Hepatocyte (in vitro differentiated cells): ENCODE measurements around the gene KRTAP19-4. TPM values are rescaled to one million over a fixed set of nuclear protein-coding genes. Genes with fewer than 3 reads are reported as not detected.

Source experiments
- DNase-seq: peaks from one replicate; pipeline ENCODE4 v3.0.0-alpha.2; 2016; ENCODE audit warnings: low spot score
- H2AFZ ChIP-seq: fragments of 200-600 bp; sonication (generic); 2 replicates; pipeline ENCODE4 v1.6.0; 2016; ENCODE audit warnings: antibody characterized with exemption, mild to moderate bottlenecking
- H3K27ac ChIP-seq: fragments of 200-600 bp; sonication (generic); 2 replicates; pipeline ENCODE4 v1.5.1; 2016; ENCODE audit warnings: mild to moderate bottlenecking
- H3K27me3 ChIP-seq: fragments of 200-600 bp; sonication (generic); 2 replicates; pipeline ENCODE4 v1.6.1; 2016
- H3K36me3 ChIP-seq: fragments of 200-600 bp; sonication (generic); replicated peaks from 2 replicates; pipeline ENCODE4 v1.5.1; 2016; ENCODE audit warnings: low read depth; ENCODE audit not compliant: insufficient read depth
- H3K4me1 ChIP-seq: fragments of 200-600 bp; sonication (generic); 2 replicates; pipeline ENCODE4 v1.5.1; 2016; ENCODE audit warnings: mild to moderate bottlenecking, moderate library complexity; ENCODE audit not compliant: insufficient read depth
- H3K4me2 ChIP-seq: fragments of 200-600 bp; sonication (generic); 2 replicates; pipeline ENCODE4 v1.6.0; 2016
- H3K4me3 ChIP-seq: fragments of 200-600 bp; sonication (generic); 2 replicates; pipeline ENCODE4 v1.5.1; 2016; ENCODE audit warnings: mild to moderate bottlenecking
- H3K79me2 ChIP-seq: fragments of 200-600 bp; sonication (generic); 2 replicates; pipeline ENCODE4 v1.6.0; 2017; ENCODE audit warnings: mild to moderate bottlenecking
- H3K9me2 ChIP-seq: fragments of 200-600 bp; sonication (generic); replicated peaks from 2 replicates; pipeline ENCODE4 v1.6.0; 2017; ENCODE audit warnings: mild to moderate bottlenecking; ENCODE audit not compliant: insufficient read depth
- H3K9me3 ChIP-seq: fragments of 200-600 bp; sonication (generic); 2 replicates; pipeline ENCODE4 v1.5.1; 2016; ENCODE audit warnings: low read depth, mild to moderate bottlenecking
- H4K20me1 ChIP-seq: fragments of 200-600 bp; sonication (generic); 2 replicates; pipeline ENCODE4 v1.6.0; 2016; ENCODE audit warnings: mild to moderate bottlenecking; ENCODE audit not compliant: insufficient read depth, poor library complexity, severe bottlenecking
- CTCF ChIP-seq: fragments of 200-600 bp; sonication (generic); IDR thresholded peaks from 2 replicates; pipeline ENCODE4 v1.5.1; 2016; ENCODE audit warnings: antibody characterized with exemption, mild to moderate bottlenecking; ENCODE audit not compliant: poor library complexity
- EZH2 ChIP-seq: fragments of 200-600 bp; sonication (generic); IDR thresholded peaks from 2 replicates; pipeline ENCODE4 v1.6.1; 2016; ENCODE audit warnings: antibody characterized with exemption, mild to moderate bottlenecking, borderline replicate concordance
- EZH2phosphoT487 ChIP-seq: fragments of 200-600 bp; sonication (generic); IDR thresholded peaks from one replicate; pipeline ENCODE4 v1.6.1; 2018; ENCODE audit warnings: antibody characterized with exemption, mild to moderate bottlenecking, low read depth, moderate library complexity; ENCODE audit not compliant: unreplicated experiment, severe bottlenecking
- WGBS: methylation state at CpG from one replicate; pipeline ENCODE4 v1.1.6; 2016; ENCODE audit warnings: low lambda C conversion rate; ENCODE audit errors: missing lambda C conversion rate; 5-methylcytosine and 5-hydroxymethylcytosine counted together
- polyA plus RNA-seq: library from polyadenylated mRNA; unstranded; fragments of >200 nt; fragmentation: Nextera tagmentation; extraction: Ambion mirVana; gene quantifications from 2 replicates; pipeline ENCODE4 v1.2.1, GENCODE V29; 2016
- small RNA-seq: library from RNA; depleted of rRNA; stranded (forward); fragments of <200 nt; gene quantifications from one replicate; pipeline ENCODE3, GENCODE V24; 2014
- total RNA-seq: library from RNA; depleted of rRNA; stranded (reverse); fragments of >200 nt; gene quantifications from 2 replicates; pipeline ENCODE4 v1.2.3, GENCODE V29; 2014

KRTAP19-4 gene
- total and polyA plus RNA-seq, 2 experiments from 2014 or later, result not detected

GRCh38 chr21:30447056-30447455 lies 49.9 kb downstream of the KRTAP19-4 start:
- 69% methylated on average over 4 of the region's 4 CpGs for WGBS
- Histone ChIP-seq H3K4me1 (peaks cover 6% of the 10 kb centered on the region), H3K79me2 (no peaks in the 10 kb centered on the region), H4K20me1 (no peaks in the 10 kb centered on the region), H2AFZ (no peak overlapping the region), H3K4me3 (no peak overlapping the region), H3K9me2 (no peaks in the 10 kb centered on the region), H3K27ac (no peak overlapping the region), H3K9me3 (no peaks in the 10 kb centered on the region), H3K27me3 (no peaks in the 10 kb centered on the region), H3K4me2 (no peak overlapping the region), H3K36me3 (no peaks in the 10 kb centered on the region)
- no peak for DNase-seq
- no peak for TF ChIP-seq EZH2phosphoT487
- TF ChIP-seq EZH2, result no peak
- no peak for TF ChIP-seq CTCF

Small RNAs within 50 kb of the gene (small RNA-seq; reads per million reads assigned to genes)
- not detected for gene AP000567.1
- gene KRTAP19-10P, result not detected
- gene KRTAP19-11P, result not detected
- gene KRTAP19-9P, result not detected

Other genes with a start within 250 kb of the KRTAP19-4 start
- not detected in 2 replicates for gene KRTAP24-1, start 214.2 kb downstream of the KRTAP19-4 start, total RNA-seq
- not detected in 2 replicates for gene KRTAP24-1, start 214.2 kb downstream of the KRTAP19-4 start, polyA plus RNA-seq
- gene KRTAP25-1, start 207.7 kb downstream of the KRTAP19-4 start, total RNA-seq, result not detected in 2 replicates
- gene KRTAP25-1, start 207.7 kb downstream of the KRTAP19-4 start, polyA plus RNA-seq, result not detected in 2 replicates
- not detected in 2 replicates for gene KRTAP26-1, start 176.8 kb downstream of the KRTAP19-4 start, total RNA-seq
- gene KRTAP26-1, start 176.8 kb downstream of the KRTAP19-4 start, polyA plus RNA-seq, result not detected in 2 replicates
- gene KRTAP27-1, start 159.5 kb downstream of the KRTAP19-4 start, total RNA-seq, result not detected in 2 replicates
- not detected in 2 replicates for gene KRTAP27-1, start 159.5 kb downstream of the KRTAP19-4 start, polyA plus RNA-seq
- gene KRTAP23-1, start 148.6 kb downstream of the KRTAP19-4 start, total RNA-seq, result not detected in 2 replicates
- gene KRTAP23-1, start 148.6 kb downstream of the KRTAP19-4 start, polyA plus RNA-seq, result not detected in 2 replicates
- gene KRTAP13-2, start 124.9 kb downstream of the KRTAP19-4 start, total RNA-seq, result not detected in 2 replicates
- gene KRTAP13-2, start 124.9 kb downstream of the KRTAP19-4 start, polyA plus RNA-seq, result not detected in 2 replicates
- not detected in 2 replicates for gene KRTAP13-1, start 101.1 kb downstream of the KRTAP19-4 start, total RNA-seq
- not detected in 2 replicates for gene KRTAP13-1, start 101.1 kb downstream of the KRTAP19-4 start, polyA plus RNA-seq
- not detected in 2 replicates for gene KRTAP13-3, start 71.2 kb downstream of the KRTAP19-4 start, total RNA-seq
- not detected in 2 replicates for gene KRTAP13-3, start 71.2 kb downstream of the KRTAP19-4 start, polyA plus RNA-seq
- gene KRTAP13-4, start 66.9 kb downstream of the KRTAP19-4 start, total RNA-seq, result not detected in 2 replicates
- gene KRTAP13-4, start 66.9 kb downstream of the KRTAP19-4 start, polyA plus RNA-seq, result not detected in 2 replicates
- gene KRTAP15-1, start 56.9 kb downstream of the KRTAP19-4 start, total RNA-seq, result not detected in 2 replicates
- gene KRTAP15-1, start 56.9 kb downstream of the KRTAP19-4 start, polyA plus RNA-seq, result not detected in 2 replicates
- not detected in 2 replicates for gene KRTAP19-1, start 16.8 kb downstream of the KRTAP19-4 start, total RNA-seq
- gene KRTAP19-1, start 16.8 kb downstream of the KRTAP19-4 start, polyA plus RNA-seq, result not detected in 2 replicates
- not detected in 2 replicates for gene KRTAP19-2, start 9.7 kb downstream of the KRTAP19-4 start, total RNA-seq
- gene KRTAP19-2, start 9.7 kb downstream of the KRTAP19-4 start, polyA plus RNA-seq, result not detected in 2 replicates
- gene KRTAP19-3, start 5.2 kb downstream of the KRTAP19-4 start, total RNA-seq, result not detected in 2 replicates
- not detected in 2 replicates for gene KRTAP19-3, start 5.2 kb downstream of the KRTAP19-4 start, polyA plus RNA-seq
- not detected in 2 replicates for gene KRTAP19-5, start 5.0 kb upstream of the KRTAP19-4 start, total RNA-seq
- not detected in 2 replicates for gene KRTAP19-5, start 5.0 kb upstream of the KRTAP19-4 start, polyA plus RNA-seq
- not detected in 2 replicates for gene KRTAP19-6, start 44.7 kb upstream of the KRTAP19-4 start, total RNA-seq
- gene KRTAP19-6, start 44.7 kb upstream of the KRTAP19-4 start, polyA plus RNA-seq, result not detected in 2 replicates
- gene KRTAP19-7, start 64.1 kb upstream of the KRTAP19-4 start, total RNA-seq, result not detected in 2 replicates
- gene KRTAP19-7, start 64.1 kb upstream of the KRTAP19-4 start, polyA plus RNA-seq, result not detected in 2 replicates
- gene KRTAP22-2, start 93.2 kb upstream of the KRTAP19-4 start, total RNA-seq, result not detected in 2 replicates
- gene KRTAP22-2, start 93.2 kb upstream of the KRTAP19-4 start, polyA plus RNA-seq, result not detected in 2 replicates
- gene KRTAP6-3, start 95.3 kb upstream of the KRTAP19-4 start, total RNA-seq, result not detected in 2 replicates
- gene KRTAP6-3, start 95.3 kb upstream of the KRTAP19-4 start, polyA plus RNA-seq, result not detected in 2 replicates
- gene KRTAP6-2, start 101.7 kb upstream of the KRTAP19-4 start, total RNA-seq, result not detected in 2 replicates
- gene KRTAP6-2, start 101.7 kb upstream of the KRTAP19-4 start, polyA plus RNA-seq, result not detected in 2 replicates
- not detected in 2 replicates for gene KRTAP22-1, start 103.9 kb upstream of the KRTAP19-4 start, total RNA-seq
- gene KRTAP22-1, start 103.9 kb upstream of the KRTAP19-4 start, polyA plus RNA-seq, result not detected in 2 replicates
- not detected in 2 replicates for gene KRTAP6-1, start 116.8 kb upstream of the KRTAP19-4 start, total RNA-seq
- not detected in 2 replicates for gene KRTAP6-1, start 116.8 kb upstream of the KRTAP19-4 start, polyA plus RNA-seq
- gene KRTAP20-1, start 119.3 kb upstream of the KRTAP19-4 start, total RNA-seq, result not detected in 2 replicates
- gene KRTAP20-1, start 119.3 kb upstream of the KRTAP19-4 start, polyA plus RNA-seq, result not detected in 2 replicates
- gene KRTAP20-4, start 123.5 kb upstream of the KRTAP19-4 start, total RNA-seq, result not detected in 2 replicates
- not detected in 2 replicates for gene KRTAP20-4, start 123.5 kb upstream of the KRTAP19-4 start, polyA plus RNA-seq
- gene KRTAP20-2, start 138.0 kb upstream of the KRTAP19-4 start, total RNA-seq, result not detected in 2 replicates
- not detected in 2 replicates for gene KRTAP20-2, start 138.0 kb upstream of the KRTAP19-4 start, polyA plus RNA-seq
- not detected in 2 replicates for gene KRTAP20-3, start 145.7 kb upstream of the KRTAP19-4 start, total RNA-seq
- not detected in 2 replicates for gene KRTAP20-3, start 145.7 kb upstream of the KRTAP19-4 start, polyA plus RNA-seq
- gene KRTAP21-3, start 221.6 kb upstream of the KRTAP19-4 start, total RNA-seq, result not detected in 2 replicates
- not detected in 2 replicates for gene KRTAP21-3, start 221.6 kb upstream of the KRTAP19-4 start, polyA plus RNA-seq